Stimulated activated naive CD8-positive, alpha-beta T cell treated with anti-CD3 and anti-CD28 coated beads, Interleukin-15, Interleukin-2, amounts not matched to agents 100 ng/mL and 50 ng/mL, for 24 hours (primary cell): ENCODE measurements around the gene CHMP4A.

Source experiments
- H3K27ac Mint-ChIP-seq: one replicate; pipeline ENCODE4 v1.8.0; 2021; ENCODE audit warnings: mild to moderate bottlenecking, mixed read lengths
- H3K27me3 Mint-ChIP-seq: one replicate; pipeline ENCODE4 v1.8.0; 2021; ENCODE audit warnings: mixed read lengths
- H3K36me3 Mint-ChIP-seq: one replicate; pipeline ENCODE4 v1.8.0; 2021; ENCODE audit warnings: low read depth, mixed read lengths
- H3K4me1 Mint-ChIP-seq: one replicate; pipeline ENCODE4 v1.8.0; 2021; ENCODE audit warnings: low read depth, mixed read lengths
- H3K4me3 Mint-ChIP-seq: one replicate; pipeline ENCODE4 v1.8.0; 2021; ENCODE audit warnings: mild to moderate bottlenecking, mixed read lengths
- H3K9me3 Mint-ChIP-seq: one replicate; pipeline ENCODE4 v1.8.0; 2021; ENCODE audit warnings: mixed read lengths

The CHMP4A gene

GRCh38 chr14:24184104-24184970 lies 29.0 kb downstream of the CHMP4A start:
- no peaks in the 10 kb centered on the region for H3K9me3 Mint-ChIP-seq
- H3K4me3 Mint-ChIP-seq = no peak overlapping the region
- no peaks in the 10 kb centered on the region for H3K27me3 Mint-ChIP-seq
- no peak overlapping the region for H3K27ac Mint-ChIP-seq
- peaks cover 23% of the 10 kb centered on the region for H3K4me1 Mint-ChIP-seq
- peaks cover 57% of the 10 kb centered on the region for H3K36me3 Mint-ChIP-seq

GRCh38 chr14:24183014-24183481 lies 30.2 kb downstream of the CHMP4A start:
- Mint-ChIP-seq H3K36me3 (peaks cover 63% of the 10 kb centered on the region), H3K27ac (no peak overlapping the region), H3K9me3 (no peaks in the 10 kb centered on the region), H3K4me1 (peaks cover 16% of the 10 kb centered on the region), H3K4me3 (no peak overlapping the region), H3K27me3 (no peaks in the 10 kb centered on the region)

GRCh38 chr14:24182110-24182882 lies 31.0 kb downstream of the CHMP4A start:
- H3K27ac Mint-ChIP-seq = peak overlapping the region; percentile 65
- no peak overlapping the region for H3K4me3 Mint-ChIP-seq
- H3K36me3 Mint-ChIP-seq = peaks cover 57% of the 10 kb centered on the region

GRCh38 chr14:24181371-24182077 lies 31.8 kb downstream of the CHMP4A start:
- Mint-ChIP-seq H3K27me3 (no peaks in the 10 kb centered on the region), H3K27ac (no peak overlapping the region), H3K4me3 (no peak overlapping the region), H3K4me1 (peaks cover 3% of the 10 kb centered on the region), H3K9me3 (no peaks in the 10 kb centered on the region), H3K36me3 (peaks cover 56% of the 10 kb centered on the region)

More at GRCh38 chr14:24182110-24182882, 31.0 kb downstream of the CHMP4A start:
- Mint-ChIP-seq H3K27me3 (no peaks in the 10 kb centered on the region), H3K9me3 (no peaks in the 10 kb centered on the region), H3K4me1 (peaks cover 9% of the 10 kb centered on the region)

- H3K27me3 Mint-ChIP-seq = no peaks in the 10 kb centered on the region
- peaks cover 50% of the 10 kb centered on the region for H3K36me3 Mint-ChIP-seq
- H3K27ac Mint-ChIP-seq = peak overlapping the region; percentile 71
- H3K4me1 Mint-ChIP-seq = peaks cover 3% of the 10 kb centered on the region
- H3K4me3 Mint-ChIP-seq = peak overlapping the region; percentile 13
- no peaks in the 10 kb centered on the region for H3K9me3 Mint-ChIP-seq
Measured at GRCh38 chr14:24179961-24180796, 33.1 kb downstream of the CHMP4A start.

- no peaks in the 10 kb centered on the region for H3K27me3 Mint-ChIP-seq
- peaks cover 52% of the 10 kb centered on the region for H3K36me3 Mint-ChIP-seq
- peak overlapping the region; percentile 71 for H3K27ac Mint-ChIP-seq
- H3K9me3 Mint-ChIP-seq = no peaks in the 10 kb centered on the region
- peaks cover 3% of the 10 kb centered on the region for H3K4me1 Mint-ChIP-seq
- H3K4me3 Mint-ChIP-seq = peak overlapping the region; percentile 13
Measured at GRCh38 chr14:24179294-24179960, 33.9 kb downstream of the CHMP4A start.

GRCh38 chr14:24178399-24179178 lies 34.7 kb downstream of the CHMP4A start:
- Mint-ChIP-seq H3K9me3 (no peaks in the 10 kb centered on the region), H3K36me3 (peaks cover 54% of the 10 kb centered on the region), H3K27ac (peak overlapping the region; percentile 38), H3K4me1 (peaks cover 3% of the 10 kb centered on the region), H3K27me3 (no peaks in the 10 kb centered on the region), H3K4me3 (no peak overlapping the region)

GRCh38 chr14:24177891-24178290 lies 35.4 kb downstream of the CHMP4A start:
- no peaks in the 10 kb centered on the region for H3K9me3 Mint-ChIP-seq
- no peak overlapping the region for H3K27ac Mint-ChIP-seq
- peaks cover 3% of the 10 kb centered on the region for H3K4me1 Mint-ChIP-seq
- H3K27me3 Mint-ChIP-seq = no peaks in the 10 kb centered on the region
- H3K36me3 Mint-ChIP-seq = peaks cover 55% of the 10 kb centered on the region
- H3K4me3 Mint-ChIP-seq = no peak overlapping the region

- H3K9me3 Mint-ChIP-seq = no peaks in the 10 kb centered on the region
- peaks cover 5% of the 10 kb centered on the region for H3K4me1 Mint-ChIP-seq
- H3K27ac Mint-ChIP-seq = peak overlapping the region; percentile 49
- H3K27me3 Mint-ChIP-seq = no peaks in the 10 kb centered on the region
- no peak overlapping the region for H3K4me3 Mint-ChIP-seq
- H3K36me3 Mint-ChIP-seq = peaks cover 49% of the 10 kb centered on the region
Measured at GRCh38 chr14:24177041-24177825, 36.1 kb downstream of the CHMP4A start.

GRCh38 chr14:24176599-24176998 lies 36.7 kb downstream of the CHMP4A start:
- no peak overlapping the region for H3K27ac Mint-ChIP-seq
- no peaks in the 10 kb centered on the region for H3K9me3 Mint-ChIP-seq
- no peak overlapping the region for H3K4me3 Mint-ChIP-seq
- peaks cover 9% of the 10 kb centered on the region for H3K4me1 Mint-ChIP-seq
- no peaks in the 10 kb centered on the region for H3K27me3 Mint-ChIP-seq
- peaks cover 44% of the 10 kb centered on the region for H3K36me3 Mint-ChIP-seq

GRCh38 chr14:24172871-24173281 lies 40.4 kb downstream of the CHMP4A start:
- no peaks in the 10 kb centered on the region for H3K9me3 Mint-ChIP-seq
- peaks cover 34% of the 10 kb centered on the region for H3K36me3 Mint-ChIP-seq
- H3K27ac Mint-ChIP-seq = no peak overlapping the region
- H3K4me3 Mint-ChIP-seq = peak overlapping the region; percentile 80
- H3K4me1 Mint-ChIP-seq = peaks cover 26% of the 10 kb centered on the region
- H3K27me3 Mint-ChIP-seq = no peaks in the 10 kb centered on the region

- H3K27ac Mint-ChIP-seq = peak overlapping the region; percentile 40
- peak overlapping the region; percentile 80 for H3K4me3 Mint-ChIP-seq
- no peaks in the 10 kb centered on the region for H3K27me3 Mint-ChIP-seq
- peaks cover 39% of the 10 kb centered on the region for H3K36me3 Mint-ChIP-seq
- H3K4me1 Mint-ChIP-seq = peaks cover 28% of the 10 kb centered on the region
- no peaks in the 10 kb centered on the region for H3K9me3 Mint-ChIP-seq
Measured at GRCh38 chr14:24172261-24172860, 40.9 kb downstream of the CHMP4A start.
